Measurements from ENCODE around the gene VAV3.

VAV3 gene

DNA sequence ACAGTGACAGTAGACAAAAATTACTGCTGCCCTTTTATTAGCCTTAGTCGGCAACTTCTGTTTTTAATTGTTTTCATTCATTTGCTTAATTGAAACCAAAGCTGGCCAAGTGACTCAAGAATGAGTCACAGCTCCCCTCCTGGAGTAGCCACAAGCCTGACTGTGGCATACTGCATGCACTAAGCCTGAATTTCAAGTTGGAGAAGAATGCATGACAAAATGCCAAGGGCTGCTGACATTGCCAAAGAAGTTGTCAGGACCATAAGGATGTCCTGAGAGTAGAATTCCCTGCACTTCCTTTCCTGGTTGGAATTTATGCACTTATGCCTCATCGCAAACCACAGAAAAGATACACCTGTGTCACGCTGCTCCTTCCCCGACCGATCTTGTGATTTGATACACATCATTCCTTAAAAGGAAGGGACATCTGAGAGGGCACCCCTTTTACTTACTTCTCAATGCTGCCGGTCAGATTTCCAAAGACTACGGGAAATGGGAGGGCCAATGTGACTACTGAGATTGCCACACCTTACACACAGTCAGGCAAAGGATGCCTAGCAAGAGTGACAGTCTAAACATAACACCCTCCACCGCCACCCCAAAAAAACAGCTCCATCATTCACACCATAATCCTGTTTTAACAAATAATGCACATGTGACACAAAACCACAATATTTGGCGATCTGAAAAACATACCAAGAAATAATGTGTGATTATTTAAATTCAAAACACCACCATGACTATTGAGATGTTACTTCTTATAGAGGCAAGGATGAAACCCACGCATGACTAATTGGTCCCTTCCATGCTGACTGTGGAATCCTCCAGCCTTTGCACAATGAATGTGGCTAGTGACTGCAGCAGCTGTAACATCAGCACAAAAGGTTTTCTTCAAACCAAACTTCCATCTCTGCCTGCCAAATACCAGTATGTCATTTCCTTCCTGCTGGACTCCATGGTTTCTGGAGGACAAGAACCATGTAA lies 28.2 kb downstream of the VAV3 start:
- no peak for DNase-seq (ENCODE audit: low read depth in 2 of 2)

DNA sequence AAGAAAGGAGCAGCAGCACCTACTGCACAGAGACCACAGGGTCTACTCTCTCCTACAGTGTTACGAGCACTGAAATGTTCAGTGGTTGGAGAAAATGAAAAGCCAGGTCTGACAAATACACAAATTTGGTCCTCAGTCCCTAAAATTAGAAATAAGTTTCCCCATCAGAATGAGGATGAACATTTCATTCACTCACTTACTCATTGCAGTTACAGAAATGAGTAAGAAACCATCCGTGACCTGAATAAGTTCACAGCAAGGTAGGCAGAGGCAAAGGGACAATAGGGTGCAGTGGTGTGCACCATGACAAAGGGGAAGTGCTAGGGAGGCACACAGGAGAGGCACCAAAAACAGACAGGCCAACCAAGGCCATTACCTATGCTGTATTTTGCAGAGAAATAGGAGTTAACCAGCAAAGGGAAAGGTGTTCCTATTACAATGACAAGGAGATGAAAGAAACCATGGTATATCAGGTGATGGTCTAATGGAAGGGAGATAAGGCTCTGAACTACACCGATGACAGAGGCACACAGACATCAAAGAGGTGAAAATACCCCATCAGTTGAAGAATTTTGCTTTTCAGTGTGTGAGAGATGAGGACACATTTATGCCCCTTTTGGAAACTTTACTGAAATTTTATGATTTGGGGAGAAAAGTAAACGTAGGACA lies 29.4 kb downstream of the VAV3 start:
- no peak for DNase-seq (ENCODE audit: low read depth in 2 of 2)

GRCh38 chr1:107934578-107934977 lies 30.4 kb downstream of the VAV3 start:
- no peak for DNase-seq (ENCODE audit: low read depth in 2 of 2)

GRCh38 chr1:107933736-107934135 lies 31.2 kb downstream of the VAV3 start:
- DNase-seq (ENCODE audit: low read depth in 2 of 2), result no peak

DNA sequence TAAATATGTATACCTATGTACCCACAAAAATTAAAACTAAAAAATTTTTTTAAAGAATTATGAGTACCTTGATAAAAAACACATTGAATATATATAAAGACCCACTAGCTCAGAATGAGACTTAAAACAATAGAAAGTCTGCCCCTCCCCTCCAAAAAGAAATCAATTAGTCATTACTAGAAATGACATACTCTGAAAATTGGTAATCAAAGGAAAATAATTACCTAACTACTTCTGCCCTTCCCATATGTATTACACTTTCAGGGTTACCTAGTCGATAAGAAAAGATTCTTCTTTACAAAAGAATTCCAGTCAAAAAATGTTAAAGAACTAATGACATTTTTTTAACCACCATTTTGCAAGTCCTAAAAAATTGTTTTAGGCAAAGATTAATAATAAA lies 34.7 kb downstream of the VAV3 start:
- DNase-seq (ENCODE audit: low read depth in 2 of 2), result no peak

DNA sequence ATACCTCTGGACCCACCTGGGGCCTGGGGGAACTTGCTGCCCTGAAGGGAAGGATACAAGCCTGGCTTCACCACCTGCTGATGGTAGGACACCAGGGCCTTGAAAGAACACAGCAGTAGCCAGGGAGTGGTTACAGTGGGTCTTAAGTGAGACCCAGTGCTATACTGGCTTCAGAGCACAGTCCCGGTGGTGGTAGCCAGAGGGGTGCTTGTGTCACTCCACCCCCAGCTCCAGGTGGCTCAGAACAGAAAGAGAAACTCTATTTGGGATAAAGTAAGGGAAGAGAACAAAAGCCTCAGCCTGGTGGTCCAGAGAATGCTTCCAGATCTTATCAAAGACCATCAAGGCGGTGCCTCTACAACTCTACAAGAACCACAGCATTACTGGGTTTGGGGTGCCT lies 37.2 kb downstream of the VAV3 start:
- DNase-seq (ENCODE audit: low read depth in 2 of 2), result no peak

GRCh38 chr1:107926436-107927080 lies 38.4 kb downstream of the VAV3 start:
- no peak for DNase-seq (ENCODE audit: low read depth in 2 of 2)

DNA sequence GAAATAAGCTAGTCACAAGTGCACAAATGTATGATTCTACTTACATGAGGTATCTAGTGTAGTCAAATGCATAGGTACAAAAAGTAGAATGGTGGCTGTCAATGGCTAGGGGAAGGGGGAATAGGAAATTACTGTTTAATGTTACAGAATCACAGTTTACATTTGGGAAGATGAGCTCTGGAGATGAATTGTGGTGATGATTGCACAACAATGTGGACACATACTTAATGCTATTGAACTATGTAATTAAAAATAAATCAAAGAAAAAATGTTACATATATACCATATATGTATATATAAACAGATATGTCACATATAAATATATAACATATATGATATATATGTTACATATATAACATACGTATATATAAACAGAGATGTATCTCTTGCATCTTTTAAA lies 39.4 kb downstream of the VAV3 start:
- no peak for DNase-seq (ENCODE audit: low read depth in 2 of 2)

GRCh38 chr1:107920999-107921398 lies 44.0 kb downstream of the VAV3 start:
- no peak for DNase-seq (ENCODE audit: low read depth in 2 of 2)

DNA sequence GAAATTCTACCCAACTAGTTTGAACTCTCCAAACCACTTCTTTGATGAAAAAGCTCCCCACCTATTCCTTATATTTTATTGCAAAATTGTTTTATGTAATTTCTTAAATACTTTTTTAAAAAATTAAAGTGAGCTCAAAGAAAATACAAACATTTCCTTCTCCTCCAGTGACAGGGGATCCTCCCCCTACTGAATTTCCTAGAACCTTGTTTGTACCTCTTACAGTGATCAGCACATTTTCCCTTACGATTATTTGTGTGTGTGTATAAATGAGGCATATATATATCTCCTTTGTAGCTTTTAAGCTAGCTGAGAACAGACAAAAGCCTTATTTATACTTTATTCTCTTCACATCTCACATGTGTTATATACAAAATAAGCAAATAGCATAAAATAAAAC lies 44.4 kb downstream of the VAV3 start:
- DNase-seq (ENCODE audit: low read depth in 2 of 2), result no peak

DNA sequence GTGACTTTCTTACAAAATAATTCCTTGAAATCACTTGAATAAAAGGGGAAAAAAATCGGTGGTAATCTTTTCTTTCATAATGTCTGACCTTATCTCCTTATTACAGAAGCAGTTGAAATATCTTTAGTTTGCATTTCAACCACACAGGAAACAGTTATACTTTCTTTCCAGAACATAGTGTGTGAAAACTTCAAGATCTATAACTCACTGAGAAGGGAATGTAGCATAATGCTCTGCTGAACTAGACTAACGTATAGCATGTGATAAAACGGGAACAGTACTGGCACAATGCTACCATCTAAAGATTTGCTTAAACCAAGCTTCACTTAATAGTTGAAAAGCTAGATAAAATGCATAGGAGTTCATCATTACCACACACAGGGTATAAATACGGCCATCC lies 45.0 kb downstream of the VAV3 start:
- no peak for DNase-seq (ENCODE audit: low read depth in 2 of 2)

DNA sequence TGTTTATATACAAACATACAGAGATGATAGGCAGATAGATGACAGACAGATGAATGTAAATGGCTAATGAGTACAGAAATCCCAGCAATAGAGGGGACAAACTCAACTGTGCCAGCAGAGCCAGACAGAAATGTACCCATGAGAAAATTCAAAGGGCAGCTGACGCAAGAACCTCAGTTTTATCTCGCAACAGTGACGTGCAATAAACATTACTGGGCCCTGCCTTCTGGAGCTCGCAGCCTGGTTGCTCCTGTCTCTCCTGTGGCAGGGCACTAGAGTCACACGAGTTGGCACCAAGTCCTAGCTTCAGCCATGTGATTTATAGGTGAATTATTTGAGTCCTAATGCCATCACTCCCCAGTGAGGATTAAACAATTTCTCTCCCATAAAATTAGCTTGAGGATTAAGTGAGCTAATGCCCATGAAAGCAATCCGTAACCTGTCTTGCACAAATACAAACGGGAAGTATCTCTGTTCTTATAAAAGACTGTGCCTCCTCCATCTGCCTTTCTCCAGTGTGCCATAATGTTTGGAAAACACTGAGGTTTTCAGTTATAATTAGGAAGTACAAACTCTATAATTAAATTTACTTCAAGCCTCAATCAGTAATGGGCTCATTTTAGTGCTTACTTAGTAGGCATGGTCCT lies 50.7 kb downstream of the VAV3 start:
- DNase-seq (ENCODE audit: low read depth in 2 of 2), result no peak

- no peak for DNase-seq (ENCODE audit: low read depth in 2 of 2)
Observed at GRCh38 chr1:107912656-107913055, 52.3 kb downstream of the VAV3 start.

DNA sequence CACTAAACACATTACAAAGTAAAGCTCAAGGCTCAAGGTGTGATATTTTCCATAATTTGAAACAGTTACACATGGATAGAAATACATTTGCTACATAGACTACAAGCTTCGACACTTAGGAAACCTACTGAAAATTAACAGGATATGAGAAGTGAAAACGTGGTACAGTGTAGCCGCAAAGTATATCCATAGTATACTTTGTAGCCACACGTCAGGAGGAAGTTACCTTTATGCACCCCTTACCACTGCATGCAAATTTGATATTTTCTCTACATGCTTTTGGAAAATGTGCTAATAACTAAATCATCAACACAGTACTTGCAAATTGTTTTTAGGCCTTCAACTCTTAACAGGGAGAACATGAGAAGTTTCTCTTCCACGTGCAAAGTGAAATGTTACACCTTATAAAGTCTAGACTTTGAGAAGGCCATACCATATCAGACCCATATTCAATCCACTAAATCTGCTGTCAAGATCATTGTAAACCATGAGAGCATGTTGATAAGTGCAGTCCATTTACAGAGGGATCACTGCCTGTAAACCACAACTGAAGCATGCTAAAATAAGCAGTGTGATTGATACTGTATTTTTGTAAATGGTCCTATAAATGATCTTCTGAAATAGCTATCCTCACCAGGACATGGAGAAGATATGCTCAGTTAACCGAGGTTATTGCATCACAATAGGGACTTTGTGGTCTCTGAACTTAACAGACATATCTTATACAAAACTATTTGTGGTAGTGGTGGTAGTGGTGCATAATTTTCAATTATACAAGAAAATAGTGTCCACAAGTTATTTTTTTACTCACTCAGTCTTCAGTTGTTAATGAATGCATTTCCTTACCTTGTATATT lies 64.7 kb downstream of the VAV3 start:
- DNase-seq (ENCODE audit: low read depth in 2 of 2), result no peak

- DNase-seq (ENCODE audit: low read depth in 2 of 2), result no peak
Observed at GRCh38 chr1:107899655-107900054, 65.3 kb downstream of the VAV3 start.

GRCh38 chr1:107897438-107898345 lies 67.3 kb downstream of the VAV3 start:
- DNase-seq (ENCODE audit: low read depth in 2 of 2), result no peak

GRCh38 chr1:107896936-107897335 lies 68.0 kb downstream of the VAV3 start:
- no peak for DNase-seq (ENCODE audit: low read depth in 2 of 2)

GRCh38 chr1:107896401-107896800 lies 68.6 kb downstream of the VAV3 start:
- no peak for DNase-seq (ENCODE audit: low read depth in 2 of 2)

DNA sequence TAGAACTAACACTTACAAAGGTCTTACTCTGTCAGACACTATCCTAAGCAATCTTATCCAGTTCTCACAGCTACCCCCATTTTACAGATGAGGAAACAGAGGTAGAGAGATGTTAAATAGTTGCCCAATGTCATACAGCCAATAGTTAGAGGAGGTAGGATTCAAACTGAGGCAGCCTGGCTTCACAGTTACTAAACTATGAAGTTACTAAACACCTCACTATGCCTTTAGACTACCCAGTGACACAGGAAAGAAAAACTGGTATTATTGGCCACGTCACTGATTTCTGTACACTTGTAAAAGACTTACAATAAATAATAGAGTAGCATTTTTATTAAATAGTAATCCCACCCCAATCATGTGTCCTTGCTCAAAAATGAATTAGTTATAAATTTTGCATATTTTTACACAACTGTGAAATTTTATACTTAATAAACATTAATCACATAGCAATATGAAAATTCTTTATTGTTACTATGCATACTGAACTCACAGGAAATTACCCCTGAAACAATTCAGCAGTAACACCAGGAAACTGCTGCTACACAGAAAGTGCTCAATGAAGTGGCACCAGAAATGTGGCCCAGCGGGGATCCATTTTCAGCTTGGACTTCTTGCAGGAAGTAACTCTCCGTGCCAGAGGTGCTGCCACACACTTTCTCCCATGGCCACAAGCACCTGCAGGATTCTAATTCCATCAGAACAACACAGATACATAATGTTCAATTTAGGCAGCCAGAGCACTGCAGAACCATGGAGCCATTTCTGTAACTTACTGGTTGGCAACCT lies 69.4 kb downstream of the VAV3 start:
- no peak for DNase-seq (ENCODE audit: low read depth in 2 of 2)
